Right kidney (tissue), 1 donor: Measurements from ENCODE around the gene CACNA1D.
"Not testable (repeated sequence)": the region's sequence is repeated elsewhere in the genome, so short reads cannot be mapped to it uniquely, and the experiment has no call there.

Source experiments
- DNase-seq: peaks from one replicate; pipeline ENCODE4 v3.0.0-alpha.2; 2016

CACNA1D gene

GRCh38 chr3:53617893-53618523 is 123.6 kb downstream of the CACNA1D start:
- DNase-seq: no peak

DNA sequence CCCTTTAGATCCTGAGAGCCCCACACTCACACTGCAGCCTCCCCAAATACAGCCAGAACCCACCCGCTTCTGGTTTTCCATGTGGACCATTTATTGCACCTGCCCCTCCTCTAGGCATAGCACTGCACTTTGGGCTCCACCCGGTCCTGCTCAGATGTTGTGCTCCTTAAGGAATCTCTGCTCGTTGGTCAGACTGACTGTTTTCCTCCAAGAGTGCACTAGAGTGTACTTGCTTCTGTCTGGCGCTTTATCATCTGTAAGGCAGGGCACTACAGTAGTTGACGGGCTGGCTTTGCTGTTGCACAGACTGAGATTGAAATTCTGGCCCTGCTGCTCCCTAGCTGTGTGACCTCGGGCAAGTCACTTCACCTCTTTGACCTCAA is 124.1 kb downstream of the CACNA1D start:
- DNase-seq: no peak

DNA sequence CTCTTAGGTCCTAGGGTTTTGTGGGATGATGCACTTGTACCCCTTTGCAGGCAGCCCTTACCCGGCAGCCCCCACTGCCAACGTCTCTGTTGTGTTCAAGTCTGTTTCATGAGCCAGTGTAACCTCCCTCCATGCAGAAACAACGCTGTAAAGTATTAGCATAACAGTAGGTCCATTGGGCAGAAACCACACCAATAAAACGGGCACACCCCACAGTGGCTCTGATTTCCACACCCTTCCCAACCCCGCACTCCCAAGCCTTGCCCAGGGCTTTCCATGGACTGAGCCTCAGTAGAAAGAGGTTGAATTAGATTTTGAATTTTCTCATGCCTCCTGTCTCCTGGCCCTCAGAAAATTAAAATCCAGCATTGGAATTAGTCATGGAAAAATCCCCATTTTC is 124.5 kb downstream of the CACNA1D start:
- no peak for DNase-seq

DNA sequence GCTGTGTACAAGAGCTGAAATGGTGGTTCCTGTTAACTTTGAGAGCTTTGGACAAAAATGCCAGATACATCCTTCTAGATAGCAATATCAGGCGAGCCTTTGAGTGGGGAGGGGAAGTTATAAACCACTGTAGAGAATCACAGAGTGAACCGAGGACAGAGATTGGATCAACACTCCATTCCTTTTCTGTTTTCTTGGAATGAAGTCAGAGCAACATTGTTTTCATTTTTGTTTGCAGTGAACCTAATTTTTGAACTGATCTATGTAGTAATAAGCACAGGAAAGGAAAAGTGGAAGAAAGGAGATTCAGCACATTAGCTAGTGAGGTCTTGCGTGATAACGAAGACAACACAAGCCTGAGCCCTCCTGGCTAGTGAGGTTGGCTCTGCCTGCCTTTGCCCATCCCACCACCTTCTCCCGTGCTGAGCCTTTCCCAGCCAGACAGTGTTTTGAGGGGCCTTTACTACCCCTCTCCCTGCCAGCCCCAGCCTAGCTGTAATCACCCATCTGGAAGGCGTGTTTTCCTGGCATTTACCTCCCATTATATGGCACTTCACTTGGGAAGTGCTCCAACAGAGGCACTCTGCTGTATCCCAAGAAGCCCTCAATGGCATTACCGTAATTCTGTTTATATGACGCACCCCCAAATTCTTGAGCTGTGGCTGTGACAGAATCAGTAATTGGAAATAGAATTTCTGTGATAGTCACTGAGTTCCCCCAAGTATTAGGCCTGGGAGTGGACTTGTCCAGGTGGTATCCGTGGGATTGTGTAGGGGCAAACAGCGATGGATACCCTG is 129.8 kb downstream of the CACNA1D start:
- no peak for DNase-seq

- no peak for DNase-seq
Observed at GRCh38 chr3:53626876-53627275, 132.5 kb downstream of the CACNA1D start.

- no peak for DNase-seq
Observed at GRCh38 chr3:53628536-53629401, 134.4 kb downstream of the CACNA1D start.

GRCh38 chr3:53629402-53629723 is 135.0 kb downstream of the CACNA1D start:
- no peak for DNase-seq

GRCh38 chr3:53630547-53630946 is 136.1 kb downstream of the CACNA1D start:
- no peak for DNase-seq

DNA sequence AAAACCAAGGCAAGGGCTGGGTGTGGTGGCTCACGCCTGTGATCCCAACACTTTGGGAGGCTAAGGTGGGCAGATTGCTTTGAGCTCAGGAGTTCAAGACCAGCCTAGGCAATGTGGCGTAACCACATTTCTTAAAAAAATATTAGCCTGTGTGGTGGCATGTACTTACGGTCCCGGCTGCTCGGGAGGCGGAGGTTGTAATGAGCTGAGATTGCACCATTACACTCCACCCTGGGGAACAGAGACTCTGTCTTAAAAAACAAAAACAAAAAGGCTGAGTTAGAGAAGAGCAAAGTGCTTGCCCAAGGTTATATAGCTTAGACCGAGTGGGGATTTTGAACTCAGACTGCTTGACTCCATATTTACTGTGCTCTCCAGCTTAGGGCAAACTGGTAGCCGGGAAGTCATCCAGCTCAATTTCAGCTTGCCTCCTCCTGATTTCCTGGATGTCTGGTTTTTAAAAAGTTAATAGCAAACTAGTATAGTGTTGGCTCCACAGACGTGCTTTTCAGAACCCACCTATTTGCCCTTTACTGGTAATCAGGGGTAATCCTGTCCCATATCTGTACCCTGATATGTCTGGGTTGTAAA is 138.9 kb downstream of the CACNA1D start:
- DNase-seq: no peak

- no peak for DNase-seq
Observed at GRCh38 chr3:53635041-53635440, 140.6 kb downstream of the CACNA1D start.

- not testable (repeated sequence) for DNase-seq
Observed at GRCh38 chr3:53638806-53639205, 144.4 kb downstream of the CACNA1D start.

GRCh38 chr3:53641397-53641796 is 147.0 kb downstream of the CACNA1D start:
- DNase-seq: no peak

DNA sequence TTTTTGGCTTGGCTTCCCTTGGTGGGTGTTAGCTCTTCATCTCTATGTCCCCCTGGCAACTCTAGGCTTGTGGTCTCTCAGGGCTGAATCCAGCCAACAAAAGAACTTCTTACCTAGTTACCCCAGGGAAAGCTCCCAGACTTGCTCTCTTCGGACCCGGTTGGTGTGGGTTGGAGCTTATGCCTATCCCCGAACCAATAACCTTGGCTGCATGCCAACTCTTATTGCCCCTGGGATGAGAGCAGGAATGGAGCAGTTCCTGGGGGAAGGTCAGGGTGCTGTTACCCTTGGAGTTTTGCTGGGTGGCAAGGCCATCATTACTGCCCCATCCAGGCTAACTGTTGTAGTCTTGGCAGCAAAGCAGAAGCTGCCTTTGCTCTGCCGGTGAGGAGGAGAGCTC is 147.8 kb downstream of the CACNA1D start:
- DNase-seq: no peak

GRCh38 chr3:53643757-53644156 is 149.3 kb downstream of the CACNA1D start:
- DNase-seq: no peak

DNA sequence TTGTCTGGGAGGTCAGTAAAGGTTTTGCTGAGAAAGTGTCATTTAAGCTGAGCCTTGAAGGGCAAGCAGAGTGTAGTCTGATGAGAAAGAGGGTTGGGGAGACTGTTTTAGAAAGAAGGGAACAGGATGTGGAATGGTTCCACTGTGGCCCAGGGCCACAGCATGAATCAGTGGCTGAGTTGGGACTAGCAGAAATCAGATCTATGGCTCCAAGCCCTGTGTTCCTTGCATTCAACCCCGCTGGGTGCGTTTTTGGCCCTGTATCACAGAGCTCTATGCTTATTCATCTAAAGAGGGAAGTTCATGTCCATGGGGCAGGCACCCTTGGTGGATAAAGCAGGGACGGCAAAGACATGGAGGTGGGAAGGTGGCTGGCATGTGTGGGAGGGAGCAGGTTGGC is 151.3 kb downstream of the CACNA1D start:
- no peak for DNase-seq

DNA sequence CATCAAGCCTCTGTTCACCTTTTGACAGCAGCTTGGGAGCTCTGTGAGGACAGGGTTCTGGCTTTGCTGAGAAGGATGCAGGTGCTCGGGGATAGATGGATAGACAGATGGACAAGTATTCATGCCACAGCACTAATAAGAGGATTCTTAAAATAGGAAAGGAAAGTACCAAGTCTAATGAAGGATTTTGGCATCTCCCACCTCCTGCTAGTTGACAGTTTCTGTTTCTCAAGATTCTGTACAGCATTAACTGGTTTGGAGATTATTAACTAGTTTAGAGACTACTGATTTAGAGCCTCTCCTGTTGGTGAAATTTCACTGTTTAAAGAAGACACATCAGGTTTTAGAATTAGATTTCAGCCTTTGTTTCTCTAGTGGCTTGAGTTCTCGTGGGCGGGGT is 152.3 kb downstream of the CACNA1D start:
- no peak for DNase-seq

- no peak for DNase-seq
Observed at GRCh38 chr3:53649816-53650215, 155.4 kb downstream of the CACNA1D start.

GRCh38 chr3:53650424-53650823 is 156.0 kb downstream of the CACNA1D start:
- DNase-seq: no peak

DNA sequence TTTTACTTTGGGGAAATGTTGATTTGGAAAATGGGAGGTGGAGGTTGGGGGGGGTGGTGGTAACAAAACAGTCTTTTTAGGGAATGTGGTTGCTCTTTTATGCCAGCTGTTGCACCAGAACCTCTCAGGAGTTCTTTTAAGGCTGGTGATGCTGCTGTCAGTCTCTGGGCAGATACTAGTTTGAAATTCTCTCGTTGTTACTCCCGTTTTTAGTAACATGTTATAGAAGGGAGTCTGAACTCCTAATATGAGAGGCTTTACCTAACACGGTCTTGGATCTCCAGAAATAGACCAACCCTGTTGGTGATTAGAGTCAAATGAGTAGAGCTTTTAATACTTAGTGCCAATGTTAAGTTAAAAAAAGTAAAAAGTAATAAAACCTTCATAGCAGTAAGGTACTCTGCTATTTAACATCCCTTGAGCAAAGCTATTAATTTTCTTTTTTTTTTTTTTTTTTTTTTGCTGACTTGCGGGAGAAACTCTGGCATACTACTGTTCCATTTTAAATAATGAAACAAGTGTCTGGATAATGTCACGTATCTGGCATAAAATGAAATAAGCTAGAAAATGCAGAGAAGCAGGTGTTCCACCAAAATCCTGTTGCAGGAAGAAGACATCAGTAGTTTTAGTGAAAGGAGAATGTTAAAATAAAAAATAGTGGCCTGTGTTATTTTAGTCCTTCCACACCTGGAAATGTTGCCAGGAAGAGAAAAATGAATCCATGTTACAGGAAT is 156.7 kb downstream of the CACNA1D start:
- DNase-seq: no peak

GRCh38 chr3:53651927-53652326 is 157.5 kb downstream of the CACNA1D start:
- no peak for DNase-seq

DNA sequence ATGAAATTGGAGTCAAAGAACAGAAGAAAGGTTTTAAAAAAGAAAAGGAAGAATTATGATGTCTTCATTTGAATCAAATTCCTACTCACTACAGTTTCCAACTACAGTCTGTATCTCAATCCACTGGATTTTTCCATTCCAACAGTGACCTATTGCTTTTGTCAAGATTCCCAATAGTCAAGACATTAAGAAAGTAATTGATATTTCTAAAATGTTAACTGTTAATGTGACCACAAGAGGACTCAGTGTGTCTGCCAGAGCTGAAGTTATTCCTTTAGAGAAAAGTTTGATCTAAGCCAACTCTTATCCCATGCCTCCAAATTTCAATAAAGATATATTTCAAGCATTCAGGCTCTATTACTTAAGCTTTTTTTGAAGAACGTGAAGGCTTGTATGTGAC is 163.2 kb downstream of the CACNA1D start:
- no peak for DNase-seq

DNA sequence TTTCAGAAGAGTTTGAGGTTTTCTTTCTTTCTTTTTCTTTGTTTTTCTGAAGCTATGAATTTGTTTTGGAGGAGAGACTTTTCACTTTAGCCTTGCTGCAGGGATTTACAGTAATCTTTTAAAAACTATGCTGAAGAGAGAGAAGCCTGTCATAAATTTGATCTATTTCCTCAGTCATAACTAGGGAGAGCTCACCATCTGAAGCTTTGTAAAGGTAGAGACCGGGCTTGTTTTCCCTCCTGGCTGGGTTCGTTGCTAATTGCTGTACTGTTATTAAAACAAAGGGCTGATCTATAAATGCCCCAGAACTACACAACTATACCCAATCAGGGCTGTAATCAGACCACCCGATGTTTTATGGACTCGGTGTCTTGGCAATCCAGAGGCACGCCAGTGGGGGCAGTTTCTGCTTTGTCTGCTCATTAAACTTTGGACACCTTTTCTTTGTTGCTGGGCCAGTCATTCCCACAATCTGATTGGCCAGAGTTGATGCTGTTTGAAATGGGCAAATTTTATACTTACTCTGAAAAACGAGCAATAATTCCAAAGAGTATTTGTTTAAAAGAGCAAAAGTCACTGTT is 164.3 kb downstream of the CACNA1D start:
- DNase-seq: no peak
